Neuronal stem cell (in vitro differentiated cells): ENCODE data around the gene KDELR1.

Experiments
- DNase-seq: peaks from one replicate; pipeline ENCODE4 v3.0.0-alpha.2; 2013; ENCODE audit warnings: low spot score
- H2AFZ ChIP-seq: one replicate; pipeline ENCODE4 v1.6.1; 2013; ENCODE audit warnings: mild to moderate bottlenecking, low read length, inconsistent platforms
- H2AK5ac ChIP-seq: 2 replicates; pipeline ENCODE4 v1.6.1; 2013; ENCODE audit warnings: low read depth, mild to moderate bottlenecking, inconsistent platforms, low read length, moderate library complexity, mixed read lengths
- H2BK120ac ChIP-seq: 2 replicates; pipeline ENCODE4 v1.6.1; 2013; ENCODE audit warnings: low read depth, mild to moderate bottlenecking, inconsistent platforms, low read length, moderate library complexity, mixed read lengths
- H2BK12ac ChIP-seq: one replicate; pipeline ENCODE4 v1.6.1; 2013; ENCODE audit warnings: low read length, inconsistent platforms
- H2BK15ac ChIP-seq: 2 replicates; pipeline ENCODE4 v1.6.1; 2013; ENCODE audit warnings: mild to moderate bottlenecking, low read length, inconsistent platforms, mixed read lengths
- H2BK5ac ChIP-seq: one replicate; pipeline ENCODE4 v1.6.1; 2013; ENCODE audit warnings: inconsistent platforms, mild to moderate bottlenecking, low read length, moderate library complexity
- H3K14ac ChIP-seq: one replicate; pipeline ENCODE4 v1.6.1; 2013; ENCODE audit warnings: low read length, inconsistent platforms
- H3K18ac ChIP-seq: 2 replicates; pipeline ENCODE4 v1.6.1; 2013; ENCODE audit warnings: low read length, inconsistent platforms
- H3K23ac ChIP-seq: 2 replicates; pipeline ENCODE4 v1.6.1; 2013; ENCODE audit warnings: low read depth, mild to moderate bottlenecking, mixed read lengths, low read length, inconsistent platforms; ENCODE audit not compliant: poor library complexity
- H3K27ac ChIP-seq: replicated peaks from 3 replicates; pipeline ENCODE4 v1.5.1; 2013; ENCODE audit warnings: low read length, inconsistent platforms
- H3K27me3 ChIP-seq, 3 experiments: 2 replicates each; pipeline ENCODE4 v1.6.1; 2013; ENCODE audit warnings: low read length in 3 of 3, mild to moderate bottlenecking in 2 of 3, inconsistent platforms in 1 of 3, low read depth in 1 of 3, mixed read lengths in 1 of 3, moderate library complexity in 1 of 3; ENCODE audit not compliant: control insufficient read depth in 3 of 3, insufficient read depth in 3 of 3
- H3K36me3 ChIP-seq, 2 donors: replicated peaks in 1 of 2; 2 replicates each; pipeline ENCODE4 v1.6.1; 2013; ENCODE audit warnings: low read length in 2 of 2; ENCODE audit not compliant: control insufficient read depth in 2 of 2, insufficient read depth in 2 of 2
- H3K4ac ChIP-seq: 2 replicates; pipeline ENCODE4 v1.6.1; 2013; ENCODE audit warnings: inconsistent platforms, mild to moderate bottlenecking, low read length, moderate library complexity
- H3K4me1 ChIP-seq, 2 donors: 1 replicate in 1 of 2; 2 replicates in 1 of 2; pipeline ENCODE4 v1.6.1; 2013; ENCODE audit warnings: low read length in 2 of 2, low read depth in 1 of 2; ENCODE audit not compliant: control insufficient read depth in 2 of 2, insufficient read depth in 1 of 2
- H3K4me2 ChIP-seq: one replicate; pipeline ENCODE4 v1.6.1; 2013; ENCODE audit warnings: mild to moderate bottlenecking, low read length, inconsistent platforms; ENCODE audit not compliant: insufficient read depth, poor library complexity, severe bottlenecking
- H3K4me3 ChIP-seq, 2 donors: 2 replicates each; pipeline ENCODE4 v1.5.1; 2013; ENCODE audit warnings: low read length in 2 of 2, mild to moderate bottlenecking in 2 of 2, inconsistent platforms in 1 of 2, moderate library complexity in 1 of 2
- H3K79me1 ChIP-seq: one replicate; pipeline ENCODE4 v1.6.1; 2013; ENCODE audit warnings: low read depth, mild to moderate bottlenecking, inconsistent platforms, low read length, moderate library complexity
- H3K9ac ChIP-seq: one replicate; pipeline ENCODE4 v1.6.1; 2013; ENCODE audit warnings: mild to moderate bottlenecking, low read depth, low read length, inconsistent platforms; ENCODE audit not compliant: poor library complexity
- H3K9me3 ChIP-seq, 2 donors: replicated peaks in 1 of 2; 2 replicates each; pipeline versions ENCODE3 to v1.6.1; 2013; ENCODE audit warnings: low read length in 2 of 2, mild to moderate bottlenecking in 2 of 2, inconsistent platforms in 1 of 2, low read depth in 1 of 2, mixed read lengths in 1 of 2, moderate library complexity in 1 of 2; ENCODE audit not compliant: control insufficient read depth in 2 of 2, insufficient read depth in 1 of 2
- H4K8ac ChIP-seq: one replicate; pipeline ENCODE4 v1.6.1; 2013; ENCODE audit warnings: low read depth, mild to moderate bottlenecking, inconsistent platforms, low read length, moderate library complexity
- H4K91ac ChIP-seq: one replicate; pipeline ENCODE4 v1.6.1; 2013; ENCODE audit warnings: low read length, low read depth, mild to moderate bottlenecking, inconsistent platforms; ENCODE audit not compliant: poor library complexity
- WGBS, 2 donors: extraction: QIAGEN DNeasy Blood & Tissue Kit; methylation state at CpG; one replicate each; pipeline ENCODE4 v1.1.7; 2013; ENCODE audit warnings: missing lambda C conversion rate in 2 of 2, mixed read lengths in 1 of 2; ENCODE audit not compliant: insufficient read length in 2 of 2, insufficient replicate concordance in 1 of 2; ENCODE audit errors: extremely low coverage in 2 of 2; 5-methylcytosine and 5-hydroxymethylcytosine counted together

KDELR1 gene

GRCh38 chr19:48365602-48366001, 25.7 kb downstream of the KDELR1 start:
- H3K4me2 ChIP-seq, result no peak overlapping the region
- H2BK120ac ChIP-seq, result peak overlapping the region; percentile 28
- peaks cover 3 to 11% of the 10 kb centered on the region in 2 donors for H3K4me1 ChIP-seq
- H3K4me3 ChIP-seq, result no peak overlapping the region
- peak overlapping the region; percentile 93 for H2AK5ac ChIP-seq
- H3K23ac ChIP-seq, result no peak overlapping the region
- H3K36me3 ChIP-seq, result peaks cover 0 to 2% of the 10 kb centered on the region in 2 donors
- H3K18ac ChIP-seq, result peak overlapping the region; percentile 78
- H2AFZ ChIP-seq, result no peak overlapping the region
- no peaks in the 10 kb centered on the region for H3K79me1 ChIP-seq
- no peak overlapping the region for H3K14ac ChIP-seq
- peak overlapping the region; percentile 54 for H2BK15ac ChIP-seq
- H2BK12ac ChIP-seq, result peak overlapping the region; percentile 98
- peak overlapping the region; percentile 86 for H4K91ac ChIP-seq
- H3K9me3 ChIP-seq, result peaks cover 0 to 4% of the 10 kb centered on the region in 2 donors
- H3K9ac ChIP-seq, result no peak overlapping the region
- peak overlapping the region; percentile 60 for H2BK5ac ChIP-seq
- no peak overlapping the region for H4K8ac ChIP-seq
- DNase-seq, result no peak
- no peak overlapping the region for H3K4ac ChIP-seq
- WGBS, 2 donors, result no CpG with 5 or more reads among the region's 11 CpGs
- H3K27ac ChIP-seq, result no peak overlapping the region
- H3K27me3 ChIP-seq, result peaks cover 0 to 15% (median 0%) of the 10 kb centered on the region in 3 experiments

GRCh38 chr19:48364598-48365348, 26.6 kb downstream of the KDELR1 start:
- Histone ChIP-seq H3K4me2 (peak overlapping the region; percentile 29), H3K79me1 (no peaks in the 10 kb centered on the region), H3K18ac (peak overlapping the region; percentile 87), H3K4me3 (peak overlapping the region in 1 of 2 donors; percentile 20), H3K9ac (no peak overlapping the region), H2AFZ (peak overlapping the region; percentile 90), H4K8ac (peak overlapping the region; percentile 26), H3K4ac (peak overlapping the region; percentile 68), H2AK5ac (peak overlapping the region; percentile 93), H3K14ac (no peak overlapping the region), H3K27ac (no peak overlapping the region), H4K91ac (no peak overlapping the region), H2BK120ac (no peak overlapping the region), H2BK12ac (no peak overlapping the region), H2BK5ac (no peak overlapping the region), H3K4me1 (peaks cover 3 to 10% of the 10 kb centered on the region in 2 donors), H2BK15ac (peak overlapping the region; percentile 54), H3K36me3 (peaks cover 0 to 2% of the 10 kb centered on the region in 2 donors), H3K9me3 (peaks cover 0 to 4% of the 10 kb centered on the region in 2 donors), H3K27me3 (peaks cover 0 to 12% (median 0%) of the 10 kb centered on the region in 3 experiments), H3K23ac (no peak overlapping the region)
- WGBS, 2 donors, result no CpG with 5 or more reads among the region's 10 CpGs
- DNase-seq, result no peak

GRCh38 chr19:48363810-48364597, 27.3 kb downstream of the KDELR1 start, which contains the start of the genes SYNGR4 and TMEM143:
SYNGR4 (plus strand) TSS chr19:48364367; CDS start chr19:48365843, 1,476 bp downstream.
TMEM143 (minus strand) TSS chr19:48363940; CDS start chr19:48363920, 20 bp downstream.
- peak within 1 kb of the TSS; percentile 94 for H3K4me2 ChIP-seq
- H3K27ac ChIP-seq, result peak within 1 kb of the TSS; percentile 72
- no peak within 1 kb of the TSS for H3K23ac ChIP-seq
- H2BK120ac ChIP-seq, result peak within 1 kb of the TSS; percentile 19
- DNase-seq, result peak; percentile 100
- H2BK12ac ChIP-seq, result no peak within 1 kb of the TSS
- peak within 1 kb of the TSS; percentile 26 for H4K8ac ChIP-seq
- no peaks in the 10 kb centered on the region for H3K36me3 ChIP-seq
- WGBS, 2 donors, result no CpG with 5 or more reads among the region's 59 CpGs
- H3K4me3 ChIP-seq, result peak within 1 kb of the TSS; percentile 66 to 70
- H2BK15ac ChIP-seq, result peak within 1 kb of the TSS; percentile 70
- H3K79me1 ChIP-seq, result no peaks in the 10 kb centered on the region
- H4K91ac ChIP-seq, result no peak within 1 kb of the TSS
- H3K14ac ChIP-seq, result peak within 1 kb of the TSS; percentile 49
- peak within 1 kb of the TSS; percentile 93 for H2AK5ac ChIP-seq
- peak within 1 kb of the TSS; percentile 68 for H3K4ac ChIP-seq
- H3K18ac ChIP-seq, result peak within 1 kb of the TSS; percentile 94
- peak within 1 kb of the TSS; percentile 90 for H2AFZ ChIP-seq
- H3K27me3 ChIP-seq, result peaks cover 0 to 7% (median 0%) of the 10 kb centered on the region in 3 experiments
- peaks cover 0 to 4% of the 10 kb centered on the region in 2 donors for H3K9me3 ChIP-seq
- peaks cover 3 to 9% of the 10 kb centered on the region in 2 donors for H3K4me1 ChIP-seq
- peak within 1 kb of the TSS; percentile 79 for H3K9ac ChIP-seq
- H2BK5ac ChIP-seq, result no peak within 1 kb of the TSS
